GM19463 (cell line): Measurements from ENCODE around the gene ZNF418.
"Not testable (repeated sequence)": the region's sequence is repeated elsewhere in the genome, so short reads cannot be mapped to it uniquely, and the experiment has no call there.

Source experiments
- ATAC-seq: cut with Tn5 transposase; IDR thresholded peaks from one replicate; pipeline ENCODE4 v1.9.1; 2021; ENCODE audit warnings: mild to moderate bottlenecking, moderate library complexity; ENCODE audit not compliant: unreplicated experiment

The ZNF418 gene

DNA sequence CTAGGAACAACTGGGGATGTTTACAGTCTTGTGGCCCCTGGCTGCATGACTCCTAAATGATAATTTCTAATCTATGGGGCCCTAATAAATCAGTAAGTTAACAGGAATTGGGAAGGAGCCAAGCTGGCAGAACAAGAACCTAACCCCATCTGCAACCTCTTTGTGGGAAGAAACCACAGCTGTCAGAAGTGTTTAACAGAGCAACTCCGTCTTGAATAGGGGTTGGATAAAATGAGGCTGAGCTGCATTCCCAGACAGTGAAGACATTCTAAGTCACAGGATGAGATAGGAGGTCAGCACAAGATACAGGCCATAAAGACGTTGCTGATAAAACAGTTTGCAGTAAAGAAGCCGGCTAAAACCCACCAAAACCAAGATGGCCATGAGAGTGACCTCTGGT is 44.5 kb downstream of the ZNF418 start:
- ATAC-seq: not testable (repeated sequence)

DNA sequence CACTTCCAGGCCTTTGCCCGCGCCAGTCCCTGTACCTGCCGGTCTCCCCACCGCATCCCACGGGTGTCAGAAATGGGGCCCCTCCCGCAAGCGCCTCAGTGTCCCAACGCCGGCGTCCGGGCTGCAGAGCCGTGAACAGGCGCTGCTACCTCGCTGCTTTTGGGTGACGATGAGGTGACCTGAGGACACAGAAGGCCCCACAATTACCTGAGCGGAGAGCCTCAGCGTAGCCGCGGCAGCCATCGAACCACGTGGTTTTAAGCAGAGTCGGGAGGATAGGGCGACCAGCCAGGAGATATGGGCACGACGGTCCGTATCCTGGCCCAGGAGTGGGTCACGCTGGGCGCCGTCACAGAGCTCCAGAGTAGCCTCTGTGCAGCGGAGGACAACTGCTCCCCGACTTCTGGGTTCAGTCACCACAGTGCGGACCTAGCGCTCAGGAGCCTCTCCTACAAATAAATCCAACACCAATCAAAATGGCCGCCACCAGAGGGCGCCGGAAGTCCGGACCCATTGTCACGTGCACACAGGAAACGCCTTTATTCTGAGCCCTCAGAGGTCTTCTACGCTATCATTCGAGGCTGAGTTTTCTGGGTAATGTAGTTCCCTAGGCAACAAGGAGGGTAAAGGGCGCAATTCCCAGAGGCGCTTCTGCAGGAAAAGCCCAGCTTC is 46.5 kb downstream of the ZNF418 start, which contains the start of gene ZNF814:
Gene ZNF814, minus strand, starts transcription at position 478 of the 672 bp plus-strand sequence. Its CDS starts 235 bp downstream, at position 243.
- no peak for ATAC-seq

DNA sequence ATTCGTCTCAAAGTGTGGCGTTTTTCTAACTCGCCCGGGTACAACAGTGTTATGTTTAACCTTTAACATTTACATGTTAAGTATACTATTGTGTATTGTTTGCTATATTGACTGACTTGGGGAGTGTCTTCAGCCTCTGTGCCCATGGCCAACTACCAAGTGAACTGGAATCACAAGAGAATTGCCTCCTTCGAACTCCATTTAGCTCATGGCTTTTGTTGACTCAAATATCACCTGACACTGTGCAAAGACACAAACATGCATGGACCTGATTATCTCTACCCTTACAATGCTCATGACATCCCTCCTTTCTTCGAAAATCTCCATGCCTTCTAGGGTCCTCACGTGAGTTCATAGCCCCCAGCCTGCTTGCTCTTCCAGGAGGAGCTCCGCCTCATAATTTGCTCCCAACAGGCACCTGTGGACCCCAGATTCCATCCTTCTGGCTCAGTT is 47.1 kb downstream of the ZNF418 start:
- ATAC-seq: no peak

DNA sequence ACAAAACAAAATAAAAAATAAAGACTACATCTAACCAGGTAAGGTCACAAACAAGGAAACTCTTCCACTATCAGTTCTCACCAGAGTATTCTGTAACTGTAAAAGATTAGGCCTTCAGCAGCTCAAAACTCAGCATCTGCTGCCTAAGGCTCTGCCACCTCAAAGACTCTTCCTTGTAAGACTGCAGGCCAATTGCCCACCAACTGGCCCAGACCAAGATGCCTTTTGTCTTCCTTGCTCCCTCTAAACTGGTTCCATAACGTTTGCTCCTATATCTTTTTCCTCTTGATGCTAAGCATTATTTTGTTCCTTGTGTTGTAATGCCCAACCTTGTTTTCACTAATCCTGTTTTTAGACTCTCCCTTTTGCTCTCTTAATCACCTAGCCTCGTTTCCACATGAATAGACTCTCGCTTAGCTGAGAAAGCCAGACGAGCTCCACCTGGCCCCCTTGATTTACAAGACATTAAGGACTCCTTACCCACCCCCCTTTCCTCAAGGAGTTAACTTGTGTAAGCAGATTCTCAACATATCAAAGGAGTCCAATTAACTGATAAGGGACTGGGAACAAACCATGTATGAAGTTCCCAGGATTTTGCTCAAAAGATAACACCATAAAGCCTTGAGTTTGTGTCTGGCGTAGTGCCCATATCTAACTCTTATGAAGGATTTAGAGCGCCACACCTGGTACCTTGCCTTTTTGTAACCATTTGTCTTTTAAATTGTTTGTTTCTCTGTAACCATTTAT is 47.8 kb downstream of the ZNF418 start:
- ATAC-seq: no peak

DNA sequence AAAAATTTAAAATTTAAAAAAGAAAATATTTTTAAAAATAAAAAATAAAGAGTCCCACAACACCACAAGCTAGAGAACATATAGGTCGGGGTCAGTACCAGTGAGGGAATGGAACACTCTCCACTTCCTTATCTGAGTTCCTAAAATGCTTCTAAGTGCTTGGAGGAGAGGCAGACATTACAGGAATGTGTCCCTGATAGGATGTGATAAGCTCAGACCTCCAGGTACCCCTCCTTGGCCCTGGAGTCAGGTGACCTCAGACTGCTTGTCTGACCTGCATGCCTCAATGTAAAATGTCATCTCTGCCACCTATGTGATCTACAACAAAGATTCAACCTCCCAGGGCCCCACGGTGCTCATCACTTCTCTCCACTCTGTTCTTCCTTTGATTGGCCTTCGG is 49.2 kb downstream of the ZNF418 start:
- ATAC-seq: no peak

DNA sequence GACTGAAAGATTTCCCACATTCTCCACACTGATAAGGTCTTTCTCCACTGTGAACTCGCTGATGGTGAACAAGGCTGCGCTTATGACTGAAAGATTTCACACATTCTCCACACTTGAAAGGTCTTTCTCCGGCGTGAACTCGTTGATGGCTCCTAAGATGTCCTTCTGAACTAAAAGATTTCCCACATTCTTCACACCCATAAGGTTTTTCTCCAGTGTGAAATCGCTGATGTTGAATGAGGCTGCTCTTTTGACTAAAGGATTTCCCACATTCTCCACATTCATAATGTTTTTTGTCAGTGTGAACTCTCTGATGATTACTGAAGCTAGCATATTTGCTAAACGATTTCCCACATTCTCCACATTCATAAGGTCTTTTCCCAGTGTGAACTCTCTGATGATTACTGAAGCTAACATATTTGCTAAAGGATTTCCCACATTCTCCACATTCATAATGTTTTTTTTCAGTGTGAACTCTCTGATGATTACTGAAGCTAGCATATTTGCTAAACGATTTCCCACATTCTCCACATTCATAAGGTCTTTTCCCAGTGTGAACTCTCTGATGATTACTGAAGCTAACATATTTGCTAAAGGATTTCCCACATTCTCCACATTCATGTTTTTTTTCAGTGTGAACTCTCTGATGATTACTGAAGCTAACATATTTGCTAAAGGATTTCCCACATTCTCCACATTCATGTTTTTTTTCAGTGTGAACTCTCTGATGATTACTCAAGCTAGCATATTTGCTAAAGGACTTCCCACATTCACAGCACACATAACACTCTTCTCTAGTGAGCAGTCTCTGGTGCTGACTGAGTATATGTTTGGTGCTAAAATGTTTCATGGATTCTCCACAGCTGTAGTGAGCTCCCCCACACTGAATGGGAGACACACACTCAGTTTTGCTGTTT is 61.1 kb downstream of the ZNF418 start:
- not testable (repeated sequence) for ATAC-seq

DNA sequence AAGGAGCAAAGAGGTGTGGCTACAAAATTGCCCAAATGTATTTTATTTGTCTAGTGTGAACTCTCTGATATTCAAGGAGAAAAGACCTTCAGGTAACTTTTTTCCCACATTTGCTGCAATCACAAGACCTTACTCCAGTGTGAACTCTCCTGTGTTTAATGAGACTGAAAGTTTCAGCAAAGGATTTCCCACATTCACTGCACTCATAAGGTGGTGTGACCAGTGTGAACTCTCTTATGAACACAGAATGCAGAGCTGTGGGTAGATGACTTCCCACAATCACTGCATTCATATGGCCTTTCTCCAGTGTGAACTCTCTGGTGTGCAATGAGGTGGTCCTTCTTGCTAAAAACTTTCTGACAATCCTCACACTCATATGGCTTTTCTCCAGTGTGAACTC is 62.8 kb downstream of the ZNF418 start:
- no peak for ATAC-seq
